Measurements from ENCODE around the gene TECTA.

Gene TECTA

GRCh38 chr11:121100943-121101342 lies at the start of gene TECTA:
TECTA (plus strand) TSS chr11:121101243; CDS start chr11:121102666, 1,423 bp downstream.
- DNase-seq: no peak

- no peak for DNase-seq
Observed at GRCh38 chr11:121053244-121053643, 47.8 kb upstream of the TECTA start.

- no peak for DNase-seq
Observed at GRCh38 chr11:121054266-121054665, 46.8 kb upstream of the TECTA start.

- no peak for DNase-seq
Observed at GRCh38 chr11:121055076-121055475, 46.0 kb upstream of the TECTA start.

GRCh38 chr11:121057922-121058321 lies 43.1 kb upstream of the TECTA start:
- no peak for DNase-seq

GRCh38 chr11:121058941-121059340 lies 42.1 kb upstream of the TECTA start:
- DNase-seq: no peak

- DNase-seq: no peak
Observed at GRCh38 chr11:121059605-121060004, 41.4 kb upstream of the TECTA start.

GRCh38 chr11:121063728-121064127 lies 37.3 kb upstream of the TECTA start:
- no peak for DNase-seq

- no peak for DNase-seq
Observed at GRCh38 chr11:121066623-121067022, 34.4 kb upstream of the TECTA start.

- DNase-seq: no peak
Observed at GRCh38 chr11:121067026-121067425, 34.0 kb upstream of the TECTA start.

- DNase-seq: no peak
Observed at GRCh38 chr11:121067453-121067852, 33.6 kb upstream of the TECTA start.

- no peak for DNase-seq
Observed at GRCh38 chr11:121067962-121068647, 32.9 kb upstream of the TECTA start.

GRCh38 chr11:121068787-121069186 lies 32.3 kb upstream of the TECTA start:
- DNase-seq: no peak

- no peak for DNase-seq
Observed at GRCh38 chr11:121070951-121071845, 29.8 kb upstream of the TECTA start.

- DNase-seq: no peak
Observed at GRCh38 chr11:121071846-121072450, 29.1 kb upstream of the TECTA start.

GRCh38 chr11:121081321-121081720 lies 19.7 kb upstream of the TECTA start:
- no peak for DNase-seq

GRCh38 chr11:121082219-121082618 lies 18.8 kb upstream of the TECTA start:
- no peak for DNase-seq

- no peak for DNase-seq
Observed at GRCh38 chr11:121082670-121083069, 18.4 kb upstream of the TECTA start.

GRCh38 chr11:121086866-121087265 lies 14.2 kb upstream of the TECTA start:
- DNase-seq: no peak

GRCh38 chr11:121089566-121089965 lies 11.5 kb upstream of the TECTA start:
- no peak for DNase-seq

GRCh38 chr11:121090145-121090721 lies 10.8 kb upstream of the TECTA start:
- DNase-seq: no peak

- no peak for DNase-seq
Observed at GRCh38 chr11:121091492-121092152, 9.4 kb upstream of the TECTA start.

GRCh38 chr11:121095561-121095960 lies 5.5 kb upstream of the TECTA start:
- no peak for DNase-seq

All from NCI-H1436 (cell line).